ENCODE data around the gene CAMTA1. TPM values are rescaled to one million over a fixed set of nuclear protein-coding genes. Genes with fewer than 3 reads are reported as not detected.
"Not testable (repeated sequence)": the region's sequence is repeated elsewhere in the genome, so short reads cannot be mapped to it uniquely, and the experiment has no call there.

CAMTA1 gene
- total RNA-seq, 2 experiments from 2014 or later: 39.3 to 48.8 TPM

- Mint-ChIP-seq H3K27me3 (no peaks in the 10 kb centered on the region), H3K4me3 (no peak overlapping the region), H3K9me3 (no peaks in the 10 kb centered on the region), H3K27ac (no peak overlapping the region), H3K36me3 (ENCODE audit: low read depth) (no peaks in the 10 kb centered on the region), H3K4me1 (peaks cover 1% of the 10 kb centered on the region)
- ChIA-PET POLR2A (no interaction called here), CTCF (no interaction called here)
- DNase-seq: no peak
Measured at GRCh38 chr1:6825828-6826227, 40.6 kb downstream of the CAMTA1 start.

- Mint-ChIP-seq H3K27me3 (no peaks in the 10 kb centered on the region), H3K27ac (no peak overlapping the region), H3K4me1 (no peaks in the 10 kb centered on the region), H3K36me3 (ENCODE audit: low read depth) (no peaks in the 10 kb centered on the region), H3K9me3 (no peaks in the 10 kb centered on the region), H3K4me3 (no peak overlapping the region)
- ChIA-PET POLR2A (no interaction called here), CTCF (interaction anchor here (0.6 to 0.7 kb wide), 2 partner anchors 40 to 1390 kb away, joined by 3 to 4 read pairs; no protein-coding TSS in a partner anchor)
- no peak for DNase-seq
Measured at GRCh38 chr1:6827079-6827478, 41.8 kb downstream of the CAMTA1 start.

GRCh38 chr1:6827630-6828165 lies 42.4 kb downstream of the CAMTA1 start:
- ChIA-PET CTCF (no interaction called here), POLR2A (no interaction called here)
- H3K27me3 Mint-ChIP-seq: no peaks in the 10 kb centered on the region
- H3K4me3 Mint-ChIP-seq: no peak overlapping the region
- no peaks in the 10 kb centered on the region for H3K36me3 Mint-ChIP-seq (ENCODE audit: low read depth)
- H3K9me3 Mint-ChIP-seq: no peaks in the 10 kb centered on the region
- no peak overlapping the region for H3K27ac Mint-ChIP-seq
- DNase-seq: no peak
- no peaks in the 10 kb centered on the region for H3K4me1 Mint-ChIP-seq

GRCh38 chr1:6831366-6831765 lies 46.1 kb downstream of the CAMTA1 start:
- CTCF ChIA-PET: no interaction called here

GRCh38 chr1:6832006-6832405 lies 46.8 kb downstream of the CAMTA1 start:
- POLR2A ChIA-PET; CTCF ChIA-PET; H3K4me3 Mint-ChIP-seq; H3K36me3 Mint-ChIP-seq (ENCODE audit: low read depth); H3K27ac Mint-ChIP-seq; H3K9me3 Mint-ChIP-seq; H3K27me3 Mint-ChIP-seq; H3K4me1 Mint-ChIP-seq; DNase-seq: not testable (repeated sequence)

More at GRCh38 chr1:6831366-6831765, 46.1 kb downstream of the CAMTA1 start:
- Mint-ChIP-seq H3K27ac (no peak overlapping the region), H3K4me3 (no peak overlapping the region), H3K9me3 (no peaks in the 10 kb centered on the region), H3K36me3 (ENCODE audit: low read depth) (peaks cover 2% of the 10 kb centered on the region), H3K27me3 (no peaks in the 10 kb centered on the region), H3K4me1 (no peaks in the 10 kb centered on the region)
- POLR2A ChIA-PET: no interaction called here
- no peak for DNase-seq

GRCh38 chr1:6832531-6833188 lies 47.4 kb downstream of the CAMTA1 start:
- ChIA-PET POLR2A (no interaction called here), CTCF (no interaction called here)
- no peaks in the 10 kb centered on the region for H3K27me3 Mint-ChIP-seq
- DNase-seq: no peak
- H3K4me3 Mint-ChIP-seq: no peak overlapping the region
- peaks cover 2% of the 10 kb centered on the region for H3K36me3 Mint-ChIP-seq (ENCODE audit: low read depth)
- H3K9me3 Mint-ChIP-seq: no peaks in the 10 kb centered on the region
- no peaks in the 10 kb centered on the region for H3K4me1 Mint-ChIP-seq
- no peak overlapping the region for H3K27ac Mint-ChIP-seq

GRCh38 chr1:6833804-6834203 lies 48.5 kb downstream of the CAMTA1 start:
- no peaks in the 10 kb centered on the region for H3K4me1 Mint-ChIP-seq
- CTCF ChIA-PET: no interaction called here
- H3K27me3 Mint-ChIP-seq: no peaks in the 10 kb centered on the region
- POLR2A ChIA-PET: no interaction called here
- no peak overlapping the region for H3K4me3 Mint-ChIP-seq
- DNase-seq: no peak
- no peaks in the 10 kb centered on the region for H3K9me3 Mint-ChIP-seq
- H3K36me3 Mint-ChIP-seq (ENCODE audit: low read depth): peaks cover 2% of the 10 kb centered on the region
- H3K27ac Mint-ChIP-seq: no peak overlapping the region

GRCh38 chr1:6834366-6834765 lies 49.1 kb downstream of the CAMTA1 start:
- Mint-ChIP-seq H3K4me3 (no peak overlapping the region), H3K27me3 (no peaks in the 10 kb centered on the region), H3K9me3 (no peaks in the 10 kb centered on the region), H3K36me3 (ENCODE audit: low read depth) (peaks cover 2% of the 10 kb centered on the region), H3K27ac (no peak overlapping the region), H3K4me1 (no peaks in the 10 kb centered on the region)
- no peak for DNase-seq
- CTCF ChIA-PET: no interaction called here
- POLR2A ChIA-PET: no interaction called here

- no peak overlapping the region for H3K4me3 Mint-ChIP-seq
- no peaks in the 10 kb centered on the region for H3K4me1 Mint-ChIP-seq
- H3K27me3 Mint-ChIP-seq: no peaks in the 10 kb centered on the region
- DNase-seq: no peak
- H3K9me3 Mint-ChIP-seq: no peaks in the 10 kb centered on the region
- CTCF ChIA-PET: no interaction called here
- H3K27ac Mint-ChIP-seq: no peak overlapping the region
- peaks cover 2% of the 10 kb centered on the region for H3K36me3 Mint-ChIP-seq (ENCODE audit: low read depth)
- POLR2A ChIA-PET: no interaction called here
Measured at GRCh38 chr1:6835139-6835538, 49.9 kb downstream of the CAMTA1 start.

- CTCF ChIA-PET: no interaction called here
- no peaks in the 10 kb centered on the region for H3K4me1 Mint-ChIP-seq
- no peak overlapping the region for H3K27ac Mint-ChIP-seq
- peaks cover 3% of the 10 kb centered on the region for H3K9me3 Mint-ChIP-seq
- DNase-seq: no peak
- POLR2A ChIA-PET: no interaction called here
- H3K27me3 Mint-ChIP-seq: no peaks in the 10 kb centered on the region
- peaks cover 20% of the 10 kb centered on the region for H3K36me3 Mint-ChIP-seq (ENCODE audit: low read depth)
- no peak overlapping the region for H3K4me3 Mint-ChIP-seq
Measured at GRCh38 chr1:6842301-6842700, 57.0 kb downstream of the CAMTA1 start.

GRCh38 chr1:6845786-6846185 lies 60.5 kb downstream of the CAMTA1 start:
- H3K36me3 Mint-ChIP-seq (ENCODE audit: low read depth): peaks cover 25% of the 10 kb centered on the region
- POLR2A ChIA-PET, H3K4me3 Mint-ChIP-seq, H3K4me1 Mint-ChIP-seq, H3K27me3 Mint-ChIP-seq, H3K9me3 Mint-ChIP-seq, CTCF ChIA-PET, DNase-seq, H3K27ac Mint-ChIP-seq: not testable (repeated sequence)

- Mint-ChIP-seq H3K27ac (no peak overlapping the region), H3K36me3 (ENCODE audit: low read depth) (peaks cover 25% of the 10 kb centered on the region), H3K4me3 (no peak overlapping the region), H3K9me3 (peaks cover 3% of the 10 kb centered on the region), H3K4me1 (no peaks in the 10 kb centered on the region), H3K27me3 (no peaks in the 10 kb centered on the region)
- ChIA-PET POLR2A (no interaction called here), CTCF (interaction anchor here (0.9 kb wide), 1 partner anchor 9 kb away, joined by 3 read pairs; no protein-coding TSS in a partner anchor)
- no peak for DNase-seq
Measured at GRCh38 chr1:6848816-6849215, 63.6 kb downstream of the CAMTA1 start.

GRCh38 chr1:6850537-6850936 lies 65.3 kb downstream of the CAMTA1 start:
- Mint-ChIP-seq H3K4me3 (no peak overlapping the region), H3K9me3 (peaks cover 3% of the 10 kb centered on the region), H3K36me3 (ENCODE audit: low read depth) (peaks cover 20% of the 10 kb centered on the region), H3K27me3 (no peaks in the 10 kb centered on the region), H3K4me1 (no peaks in the 10 kb centered on the region), H3K27ac (no peak overlapping the region)
- no peak for DNase-seq
- CTCF ChIA-PET: interaction anchor here (0.6 kb wide), 1 partner anchor 1233 kb away, joined by 5 read pairs; no protein-coding TSS in a partner anchor
- POLR2A ChIA-PET: no interaction called here
